ENCODE results near the gene MRPS9. TPM values are rescaled to one million over a fixed set of nuclear protein-coding genes. Genes with fewer than 3 reads are reported as not detected.
A peak's percentile ranks its signal among the peaks of the same experiment; 100 is the strongest.

MRPS9 gene
- polyA plus RNA-seq, 1 donor from 2014 or later: 33.6 TPM

- Mint-ChIP-seq H3K9me3 (no peaks in the 10 kb centered on the region), H3K4me1 (peaks cover 9 to 20% (median 16%) of the 10 kb centered on the region in 3 donors), H3K4me3 (peak overlapping the region; percentile 71 to 96 (median 91)), H3K27me3 (peaks cover 9% of the 10 kb centered on the region), H3K36me3 (peaks cover 1% of the 10 kb centered on the region), H3K27ac (peak overlapping the region in 2 of 3 donors; percentile 90 to 94)
Measured at GRCh38 chr2:105143467-105144151, 105.7 kb downstream of the MRPS9 start.

GRCh38 chr2:105144152-105144940 lies 106.5 kb downstream of the MRPS9 start:
- H3K36me3 Mint-ChIP-seq: peaks cover 1% of the 10 kb centered on the region
- H3K4me3 Mint-ChIP-seq: peak overlapping the region; percentile 91 to 95 (median 94)
- H3K27ac Mint-ChIP-seq: peak overlapping the region in 2 of 3 donors; percentile 51 to 71
- peaks cover 12 to 20% (median 16%) of the 10 kb centered on the region in 3 donors for H3K4me1 Mint-ChIP-seq
- H3K9me3 Mint-ChIP-seq: no peaks in the 10 kb centered on the region
- H3K27me3 Mint-ChIP-seq: peaks cover 9% of the 10 kb centered on the region

GRCh38 chr2:105144941-105145300 lies 107.1 kb downstream of the MRPS9 start:
- peaks cover 9% of the 10 kb centered on the region for H3K27me3 Mint-ChIP-seq
- peak overlapping the region; percentile 91 to 95 (median 94) for H3K4me3 Mint-ChIP-seq
- H3K36me3 Mint-ChIP-seq: peaks cover 1% of the 10 kb centered on the region
- no peaks in the 10 kb centered on the region for H3K9me3 Mint-ChIP-seq
- H3K4me1 Mint-ChIP-seq: peaks cover 12 to 20% (median 16%) of the 10 kb centered on the region in 3 donors
- peak overlapping the region in 2 of 3 donors; percentile 51 to 71 for H3K27ac Mint-ChIP-seq

GRCh38 chr2:105149272-105149671 lies 111.4 kb downstream of the MRPS9 start:
- Mint-ChIP-seq H3K9me3 (no peaks in the 10 kb centered on the region), H3K36me3 (peaks cover 3% of the 10 kb centered on the region), H3K4me1 (peaks cover 8 to 12% (median 10%) of the 10 kb centered on the region in 3 donors), H3K4me3 (no peak overlapping the region), H3K27ac (no peak overlapping the region), H3K27me3 (peaks cover 16% of the 10 kb centered on the region)

Other genes with a start within 250 kb of the MRPS9 start
- gene POU3F3, start 184.0 kb upstream of the MRPS9 start, polyA plus RNA-seq: not detected
- gene GPR45, start 203.7 kb downstream of the MRPS9 start, polyA plus RNA-seq: not detected

Measured in IgD-negative memory B cell (primary cell).